HG02588 (cell line): ENCODE measurements around the gene COG1.
A peak's percentile ranks its signal among the peaks of the same experiment; 100 is the strongest.

Source experiments
- ATAC-seq: cut with Tn5 transposase; IDR thresholded peaks from one replicate; pipeline ENCODE4 v1.9.1; 2021; ENCODE audit warnings: mild to moderate bottlenecking, moderate library complexity; ENCODE audit not compliant: unreplicated experiment

Gene COG1

DNA sequence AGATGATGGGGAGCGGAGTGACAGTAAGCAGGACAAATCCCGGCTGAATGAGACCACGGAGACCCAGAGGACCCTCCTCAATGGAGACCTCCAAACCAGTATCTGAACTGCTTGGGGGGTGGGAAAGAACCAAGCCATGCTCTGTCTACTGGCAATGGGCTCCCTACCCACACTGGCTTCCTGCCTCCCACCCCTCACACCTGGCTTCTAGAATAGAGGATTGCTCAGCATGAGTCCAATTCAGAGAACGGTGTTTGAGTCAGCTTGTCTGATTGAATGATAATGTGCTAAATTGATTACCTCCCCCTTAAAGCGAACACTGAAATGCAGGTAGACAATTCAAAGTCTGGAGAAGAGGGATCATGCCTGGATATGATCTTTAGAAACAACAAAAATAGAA, 22.5 kb upstream of the COG1 start:
- ATAC-seq = no peak

DNA sequence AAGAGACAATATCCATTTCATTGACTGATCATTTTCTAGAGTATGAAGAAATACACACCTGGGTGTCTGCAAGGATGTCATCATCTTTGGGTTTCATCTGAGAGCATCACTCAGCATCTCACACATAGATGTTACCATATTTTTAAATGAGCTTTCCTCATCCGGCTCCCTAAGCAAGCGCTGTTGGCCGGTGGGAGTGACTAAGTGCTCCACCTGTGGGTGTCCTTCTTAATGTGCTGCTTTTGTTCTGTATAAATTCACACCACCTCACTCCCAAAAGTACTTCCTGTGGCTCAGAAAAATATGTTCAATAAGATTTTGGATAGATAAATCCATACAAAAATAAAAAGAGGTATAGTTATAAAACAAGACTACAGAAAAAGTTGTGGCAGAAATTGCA, 20.6 kb upstream of the COG1 start:
- ATAC-seq = no peak

DNA sequence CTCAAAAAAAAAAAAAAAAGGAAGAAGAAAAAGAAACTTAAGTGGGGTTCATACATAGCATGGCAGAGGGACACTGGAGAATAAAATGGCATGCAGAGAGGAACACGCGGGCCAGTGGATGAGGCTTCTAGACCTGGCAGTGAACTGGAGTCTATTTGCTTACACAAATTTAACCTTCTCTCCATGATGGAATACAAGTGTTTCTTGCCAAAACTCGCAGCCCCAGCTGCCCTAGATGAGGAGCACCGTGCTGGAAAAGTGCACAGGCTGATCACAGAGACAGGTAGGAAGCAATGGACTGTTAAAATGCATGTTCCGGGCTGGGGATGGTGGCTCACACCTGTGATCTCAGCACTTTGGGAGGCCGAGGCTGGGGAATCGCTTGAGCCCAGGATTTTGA, 18.7 kb upstream of the COG1 start:
- ATAC-seq = no peak

DNA sequence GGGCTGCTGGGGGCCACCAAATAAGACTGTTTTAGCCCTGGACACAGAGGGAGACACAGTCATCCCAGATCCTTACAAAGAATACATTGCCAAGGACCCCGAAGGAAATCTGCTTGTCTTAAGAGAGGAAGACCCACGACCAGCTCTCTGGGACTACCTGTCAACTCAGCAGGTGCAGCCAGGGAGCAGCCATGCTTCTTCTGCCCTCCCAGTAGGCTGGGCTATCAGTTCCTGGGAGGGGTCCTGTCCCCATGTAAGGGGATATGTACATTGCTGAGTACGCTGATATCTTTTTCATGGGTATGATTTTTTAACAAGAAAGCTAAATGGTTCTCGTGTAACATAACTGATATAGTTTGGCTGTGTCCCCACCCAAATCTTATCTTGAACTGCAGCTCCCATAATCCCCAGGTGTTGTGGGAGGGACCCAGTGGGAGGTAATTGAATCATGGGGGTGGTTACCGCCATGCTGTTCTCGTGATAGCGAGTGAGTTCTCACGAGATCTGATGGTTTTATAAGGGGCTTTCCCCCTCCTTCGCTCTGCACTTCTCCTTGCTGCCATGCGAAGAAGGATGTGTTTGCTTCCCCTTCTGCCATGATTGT, 16.8 kb upstream of the COG1 start:
- no peak for ATAC-seq

DNA sequence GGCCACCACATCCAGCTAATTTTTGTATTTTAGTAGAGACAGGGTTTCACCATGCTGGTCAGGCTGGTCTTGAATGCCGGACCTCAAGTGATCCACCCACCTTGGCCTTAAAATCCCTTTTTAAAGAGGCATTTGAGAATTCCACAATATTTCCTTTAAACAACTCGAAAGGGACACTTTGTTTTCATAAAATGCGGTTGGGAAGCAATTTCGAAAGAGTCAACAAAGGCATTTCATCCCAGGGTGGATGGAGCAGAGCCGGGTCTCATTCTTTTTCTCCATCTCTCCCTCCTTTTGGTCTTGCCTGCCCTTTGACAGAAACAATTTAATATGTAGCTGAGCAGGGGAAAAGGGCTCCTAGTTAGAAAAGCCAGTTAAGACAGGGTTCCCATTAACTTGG, 13.5 kb upstream of the COG1 start:
- ATAC-seq = no peak

DNA sequence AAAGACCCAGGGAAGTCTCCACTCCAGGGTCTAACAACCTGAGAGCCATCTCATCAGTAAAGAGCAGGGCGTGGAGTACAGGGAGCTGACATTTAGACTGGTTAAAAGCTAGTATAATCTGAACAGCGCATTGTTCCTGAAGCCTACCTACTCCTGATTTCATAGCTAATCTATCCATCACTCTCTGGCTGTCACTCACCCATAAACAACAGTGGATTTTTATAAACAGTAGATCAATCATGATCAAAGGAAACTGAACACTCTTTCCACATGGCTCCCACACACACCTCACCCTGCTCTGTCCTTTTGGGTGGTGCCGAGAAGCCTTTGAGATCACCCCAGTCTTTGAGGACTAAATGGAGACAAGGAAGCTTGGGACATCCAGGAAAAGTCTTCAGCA, 13.0 kb upstream of the COG1 start:
- no peak for ATAC-seq

DNA sequence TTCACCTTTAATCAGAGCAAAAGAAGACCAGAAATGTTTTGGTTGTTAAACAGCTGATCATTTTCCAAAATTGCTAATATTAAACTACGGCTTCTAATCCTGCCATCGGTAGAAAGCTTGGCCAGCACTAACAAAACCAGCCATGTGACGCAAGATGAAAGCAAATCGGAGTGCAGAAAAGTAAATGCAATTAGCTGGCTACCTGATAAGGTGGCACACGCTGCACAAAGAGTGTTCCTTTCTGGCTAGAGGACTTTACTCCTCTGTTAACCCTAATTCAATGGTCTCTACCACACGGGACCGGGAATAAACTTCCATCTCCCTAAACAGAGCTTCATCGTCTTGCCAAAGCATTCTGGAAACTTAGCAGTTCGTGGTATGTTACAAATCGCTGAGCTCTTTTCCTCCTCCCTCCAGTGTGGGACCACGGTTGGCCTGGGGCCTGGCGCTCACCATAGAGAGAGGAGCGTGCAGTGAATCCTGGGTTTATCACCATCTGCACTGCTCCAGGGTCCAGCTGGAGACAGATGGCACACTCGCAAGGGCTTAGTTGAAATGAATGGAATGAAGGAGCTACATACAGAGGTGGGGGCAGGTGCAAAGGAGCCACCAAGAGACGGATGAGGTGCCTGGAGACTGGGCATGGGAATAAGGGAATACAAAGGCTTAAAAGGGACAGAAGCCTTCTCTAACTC, 10.1 kb upstream of the COG1 start:
- no peak for ATAC-seq

DNA sequence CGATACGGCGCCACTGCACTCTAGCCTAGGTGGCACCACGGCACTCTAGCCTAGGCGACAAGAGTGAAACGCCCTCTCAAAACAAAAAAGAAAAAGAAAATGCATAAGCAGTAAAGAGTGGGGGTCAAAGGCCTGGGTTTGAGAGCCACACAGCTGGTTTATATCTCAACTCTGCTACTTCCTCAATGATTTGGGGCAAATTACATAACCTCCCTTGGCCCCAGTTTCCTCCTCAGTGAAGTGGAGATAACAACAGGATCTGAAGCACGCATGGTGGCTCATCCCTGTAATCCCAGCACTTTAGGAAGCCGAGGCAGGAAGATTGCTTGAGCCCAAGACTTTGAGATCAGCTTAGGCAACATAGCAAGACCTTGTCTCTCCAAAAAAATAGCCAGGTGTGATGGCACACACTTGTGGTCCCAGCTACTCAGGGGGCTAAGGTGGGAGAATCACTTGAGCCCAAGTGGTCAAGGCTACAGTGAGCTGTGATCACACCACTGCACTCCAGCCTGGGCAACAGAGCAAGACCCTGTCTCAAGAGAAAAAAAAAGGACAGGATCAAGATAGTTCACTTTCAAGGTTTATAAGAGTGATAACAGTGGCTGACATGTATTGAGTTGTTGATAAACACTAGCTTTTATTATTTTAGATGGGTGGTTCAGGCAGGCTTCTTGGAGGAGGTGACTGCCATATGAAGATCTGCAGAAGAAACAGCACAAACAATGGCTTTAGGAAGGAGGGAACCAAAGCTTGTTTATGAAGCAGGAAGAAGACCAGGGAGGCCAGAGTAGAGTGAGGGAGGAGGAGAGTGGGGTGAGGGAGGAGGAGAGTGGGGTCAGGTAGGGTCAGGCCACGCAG, 8.5 kb upstream of the COG1 start:
- no peak for ATAC-seq

DNA sequence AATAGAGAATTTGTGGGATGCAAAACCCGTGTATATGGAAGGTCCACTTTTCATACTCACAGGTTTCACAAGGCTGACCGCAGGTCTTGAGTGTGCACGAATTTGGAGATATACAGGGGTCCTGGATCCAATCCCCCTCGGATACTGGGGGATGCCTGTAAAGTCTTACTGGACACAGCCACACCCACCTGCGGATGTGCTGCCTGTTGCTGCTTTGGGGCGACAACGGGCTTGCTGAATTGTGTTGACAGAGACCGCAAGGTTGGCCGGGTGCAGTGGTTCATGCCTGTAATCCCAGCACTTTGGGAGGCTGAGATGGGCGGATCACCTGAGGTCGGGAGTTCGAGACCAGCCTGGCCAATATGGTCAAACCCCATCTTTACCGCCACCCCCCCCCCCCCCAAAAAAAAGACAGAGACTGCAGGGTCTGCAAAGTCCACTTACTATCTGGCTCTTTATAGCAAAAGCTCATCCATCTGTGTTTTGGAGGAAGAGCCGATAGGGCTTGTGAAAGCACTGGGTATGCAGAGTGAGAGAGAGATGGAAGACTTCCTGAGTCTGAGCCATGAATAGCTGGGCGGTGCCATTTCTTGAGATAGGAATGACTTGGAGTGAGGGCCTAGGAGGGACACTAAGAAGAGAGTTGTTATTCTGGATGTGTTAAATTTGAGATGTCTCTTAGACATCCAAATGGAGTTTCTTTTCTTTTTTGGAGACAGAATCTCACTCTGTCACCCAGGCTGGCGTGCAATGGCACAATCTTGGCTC, 6.4 kb upstream of the COG1 start:
- ATAC-seq = no peak

DNA sequence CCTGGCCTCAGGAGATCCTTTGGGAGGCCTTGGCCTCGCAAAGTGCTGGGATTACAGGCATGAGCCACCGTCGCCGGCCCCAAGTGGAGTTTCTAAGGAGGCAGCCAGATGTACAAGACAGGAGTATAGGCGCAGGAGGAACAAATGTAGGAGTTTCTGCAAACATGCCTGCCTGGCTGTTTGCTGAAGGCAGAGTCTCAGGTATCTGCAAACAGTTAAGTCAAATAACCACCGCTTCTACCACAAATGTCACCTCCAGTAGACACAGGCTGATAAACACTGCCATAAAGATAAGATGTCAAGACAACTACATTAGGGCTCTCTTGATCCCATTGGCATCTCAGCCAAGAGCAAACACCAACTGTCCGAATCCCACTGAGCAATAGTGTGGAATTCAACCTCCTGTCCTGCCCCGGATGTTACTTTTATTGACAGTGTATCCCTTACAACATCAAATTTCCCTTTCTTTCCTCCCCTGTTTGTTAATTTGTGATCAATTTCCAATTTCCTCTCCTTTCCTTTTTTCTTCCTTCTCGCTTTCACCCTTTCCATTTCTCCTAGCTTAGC, 5.6 kb upstream of the COG1 start:
- no peak for ATAC-seq

DNA sequence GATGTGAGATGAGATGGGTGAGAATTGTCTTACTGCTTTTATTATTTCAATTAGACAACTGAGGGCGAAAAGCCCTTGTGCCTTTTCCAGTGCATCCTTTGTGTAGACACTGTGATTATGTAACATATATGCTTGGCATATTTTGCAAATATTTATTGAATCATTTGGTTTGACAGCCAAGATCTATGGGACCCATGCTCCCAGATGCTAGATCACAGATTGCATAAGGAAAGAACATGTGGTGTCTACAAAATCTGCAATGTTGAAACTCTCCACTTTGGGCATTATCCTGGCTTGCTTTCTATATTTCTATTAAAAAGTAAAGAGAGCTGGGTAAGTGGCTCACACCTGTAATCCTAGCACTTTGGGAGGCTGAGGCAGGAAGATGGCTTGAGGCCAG, 4.8 kb upstream of the COG1 start:
- no peak for ATAC-seq

DNA sequence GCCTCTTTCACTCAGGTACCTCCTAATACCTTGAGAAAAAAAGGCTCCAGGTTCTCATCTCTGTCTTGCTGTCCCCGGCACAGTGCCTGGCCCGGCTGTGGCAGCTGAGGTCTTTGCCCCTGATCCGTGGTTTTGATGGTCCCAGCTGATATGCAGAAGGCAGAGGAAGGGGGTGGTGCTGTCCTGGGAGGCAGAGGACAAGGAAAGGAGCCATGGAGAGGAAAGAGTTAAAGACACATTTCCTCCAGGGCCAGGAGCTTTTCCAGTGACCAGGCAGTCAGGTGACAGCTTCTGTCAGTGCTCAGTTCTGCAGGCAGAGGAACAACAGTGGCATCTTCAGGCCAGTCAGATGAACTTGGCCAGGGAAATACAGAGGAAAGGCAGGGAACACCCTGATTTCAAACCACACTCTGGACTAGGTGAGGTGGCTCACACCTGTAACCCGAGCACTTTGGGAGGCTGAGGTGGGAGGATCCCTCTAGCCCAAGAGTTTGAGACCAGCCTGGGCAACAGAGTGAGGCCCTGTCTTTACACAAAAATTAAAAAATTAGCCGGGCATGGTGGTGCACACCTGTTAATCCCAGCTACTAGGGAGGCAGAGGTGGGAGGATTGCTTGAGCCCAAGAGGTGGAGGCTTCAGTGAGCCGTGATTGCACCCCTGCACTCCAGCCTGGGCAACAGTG, 3.3 kb upstream of the COG1 start:
- ATAC-seq = no peak

DNA sequence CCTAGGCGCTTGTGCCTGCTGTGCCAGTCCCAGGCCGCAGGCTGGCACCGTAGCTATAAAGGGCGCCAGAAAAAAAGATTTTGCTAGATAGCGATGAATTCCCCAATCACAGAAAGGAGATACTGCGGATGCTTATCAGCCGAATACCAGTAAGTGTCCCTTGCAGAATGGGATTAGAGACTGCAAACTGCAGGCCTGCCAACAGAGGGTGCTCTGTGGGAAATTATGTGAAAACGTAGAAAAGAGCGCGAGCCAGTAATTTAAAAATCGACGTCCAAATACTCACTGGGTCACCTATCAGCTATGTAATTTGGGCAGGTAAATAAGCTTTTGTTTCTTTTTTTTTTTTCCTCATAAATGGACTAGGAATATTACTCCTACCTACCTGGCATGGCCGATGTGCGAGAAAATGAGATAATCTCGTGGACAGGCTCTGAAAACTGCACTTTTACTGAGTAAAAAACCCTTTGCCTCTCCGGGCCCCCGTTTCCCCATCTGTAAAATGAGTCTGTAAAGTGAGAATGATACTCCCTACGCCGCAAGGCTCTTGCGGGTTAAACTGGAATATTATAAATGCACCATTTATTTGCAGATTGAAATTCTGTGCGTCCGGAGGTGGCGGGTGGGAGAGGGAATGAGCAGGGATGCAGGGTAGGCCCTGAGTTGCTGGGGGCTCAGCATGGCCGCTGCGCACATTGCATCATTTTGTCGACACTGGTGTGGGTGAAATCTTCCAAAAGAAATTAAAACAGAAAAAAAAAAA, 1.2 kb upstream of the COG1 start:
- ATAC-seq = peak; percentile 26

DNA sequence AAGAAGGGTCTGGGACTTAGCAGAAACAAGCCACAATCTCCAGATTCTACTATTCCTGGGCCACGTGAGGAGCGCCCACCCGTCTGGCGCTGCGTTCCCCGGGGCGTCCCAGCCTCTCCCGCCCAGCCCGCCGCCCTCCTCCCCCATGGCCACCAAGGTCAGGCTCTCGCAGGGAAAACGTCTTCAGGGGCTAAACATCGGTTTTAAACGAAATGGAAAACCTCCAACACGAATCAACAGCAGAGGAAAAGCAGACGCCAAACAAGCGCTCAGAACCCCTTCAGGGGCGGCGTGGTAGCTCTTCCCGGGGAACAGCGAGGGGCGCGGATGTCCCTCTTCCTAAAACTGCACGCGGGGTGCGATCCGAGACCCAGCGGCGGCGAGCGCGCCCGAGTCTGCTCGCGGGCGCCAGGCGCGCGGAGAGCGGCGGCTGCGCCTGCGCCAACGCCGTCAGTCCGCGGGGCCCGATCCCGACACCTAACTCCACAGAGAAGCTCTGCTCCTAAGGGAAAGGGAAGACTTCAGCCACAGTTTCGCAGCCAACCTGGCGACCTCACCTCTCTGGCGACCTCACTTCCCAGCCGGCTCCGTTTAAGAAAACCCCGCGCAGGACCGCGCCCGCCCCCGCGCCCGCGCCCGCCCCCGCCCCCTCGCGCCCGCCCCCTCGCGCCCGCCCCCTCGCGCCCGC, 505 bp upstream of the COG1 start:
- ATAC-seq = peak; percentile 48

DNA sequence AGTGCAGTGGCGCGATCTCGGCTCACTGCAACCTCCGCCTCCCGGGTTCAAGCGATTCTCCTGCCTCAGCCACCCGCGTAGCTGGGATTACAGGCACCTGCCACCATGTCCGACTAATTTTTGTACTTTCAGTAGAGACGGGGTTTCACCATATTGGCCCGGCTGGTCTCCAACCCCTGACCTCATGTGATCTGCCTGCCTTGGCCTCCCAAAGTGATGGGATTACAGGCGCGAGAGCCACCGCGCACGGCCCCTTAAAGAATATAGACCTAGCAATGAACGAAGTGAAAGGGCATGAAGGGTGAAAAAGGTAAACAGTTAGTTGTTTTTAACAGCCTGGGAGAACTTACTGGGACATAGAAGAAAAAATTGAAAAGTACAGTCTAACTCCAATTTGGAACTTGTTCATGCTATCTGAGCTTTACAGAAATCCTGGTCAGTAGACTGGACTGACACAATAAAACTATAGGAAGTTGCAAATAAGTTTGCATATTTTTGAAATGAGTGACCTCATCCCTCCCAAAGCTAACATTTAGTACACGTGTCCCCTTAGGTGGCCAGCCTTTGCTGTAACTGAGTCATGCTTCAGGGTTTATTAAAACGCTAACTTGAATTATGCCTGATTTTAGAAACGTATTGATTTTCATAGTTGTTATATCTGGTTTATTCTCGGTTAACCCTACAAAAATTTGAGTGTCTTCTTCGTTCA, 1.8 kb downstream of the COG1 start:
- no peak for ATAC-seq

DNA sequence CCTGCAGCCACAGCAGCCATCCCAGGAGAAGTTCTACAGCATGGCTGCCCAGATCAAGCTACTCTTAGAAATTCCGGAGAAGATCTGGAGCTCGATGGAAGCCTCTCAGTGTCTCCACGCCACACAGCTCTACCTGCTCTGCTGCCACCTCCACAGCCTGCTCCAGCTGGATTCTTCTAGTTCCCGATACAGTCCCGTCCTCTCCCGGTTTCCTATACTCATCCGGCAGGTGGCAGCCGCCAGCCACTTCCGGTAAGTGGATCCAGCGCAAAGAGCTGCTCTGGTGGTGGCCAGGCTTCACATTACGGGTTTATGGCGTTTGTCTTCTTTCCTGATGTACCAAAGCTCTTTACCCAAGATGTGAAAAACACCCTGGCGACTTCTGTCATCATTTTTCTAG, 3.6 kb downstream of the COG1 start:
- ATAC-seq = no peak

DNA sequence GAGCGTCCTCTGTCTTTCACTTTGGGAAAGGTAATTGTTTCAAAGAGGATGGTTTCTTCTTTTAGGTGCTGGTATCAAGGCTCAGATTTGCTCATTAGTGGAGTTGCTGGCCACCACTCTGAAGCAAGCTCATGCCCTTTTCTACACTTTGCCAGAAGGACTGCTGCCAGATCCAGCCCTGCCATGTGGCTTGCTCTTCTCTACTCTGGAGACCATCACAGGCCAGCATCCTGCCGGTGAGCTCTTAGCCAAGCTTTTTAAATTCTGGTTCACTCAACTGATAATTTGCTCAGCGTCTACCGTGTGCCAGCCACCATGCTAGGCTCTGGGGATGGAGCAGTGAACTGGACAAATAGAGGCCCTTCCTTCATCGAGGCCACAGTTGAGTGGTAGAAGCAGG, 4.3 kb downstream of the COG1 start:
- no peak for ATAC-seq

DNA sequence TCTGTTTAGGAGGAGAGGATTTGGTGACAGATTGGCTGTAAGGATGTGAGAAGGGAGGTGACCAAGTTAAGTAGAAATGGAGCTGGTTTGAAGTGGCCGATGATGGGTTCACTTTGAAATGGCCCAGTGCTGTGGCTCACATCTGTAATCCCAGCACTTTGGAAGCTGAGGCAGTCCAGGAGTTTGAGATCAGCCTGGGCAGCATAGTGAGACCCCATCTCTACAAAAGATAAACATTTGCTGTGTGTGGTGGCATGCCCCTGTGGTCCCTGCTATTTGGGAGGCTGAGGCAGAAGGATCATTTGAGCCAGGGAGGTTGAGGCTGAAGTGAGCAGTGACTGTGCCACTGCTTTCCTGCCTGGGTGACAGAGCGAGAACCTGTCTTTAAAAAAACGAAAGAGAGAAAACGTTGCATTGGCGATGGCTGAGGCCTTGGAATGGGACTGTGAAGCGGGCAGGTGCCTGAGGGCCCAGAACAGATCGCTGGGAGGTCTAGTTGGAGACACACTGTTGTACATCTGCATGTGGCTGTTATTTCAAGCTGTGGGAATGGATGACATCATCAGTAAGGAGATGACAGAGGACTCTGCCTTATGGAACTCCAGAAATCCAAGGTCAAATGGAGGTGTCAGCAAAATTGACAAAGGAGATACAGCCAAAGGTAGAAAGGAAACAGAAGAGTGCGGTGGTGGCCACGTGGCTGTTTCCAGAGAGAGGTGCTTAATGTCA, 5.5 kb downstream of the COG1 start:
- no peak for ATAC-seq
